Measurements from ENCODE around the gene MCM3. TPM values are rescaled to one million over a fixed set of nuclear protein-coding genes. Genes with fewer than 3 reads are reported as not detected.

MCM3 gene
- total RNA-seq, 1 donor from 2014 or later = 21.7 TPM

GRCh38 chr6:52305948-52306767 is 21.6 kb upstream of the MCM3 start:
- intact Hi-C loops (cut with DNase I) = no loop called here

GRCh38 chr6:52305411-52305810 is 20.9 kb upstream of the MCM3 start:
- intact Hi-C loops (cut with DNase I) = no loop called here
- ATAC-seq = no peak
- DNase-seq (ENCODE audit: missing footprints) = no peak

More at GRCh38 chr6:52305948-52306767, 21.6 kb upstream of the MCM3 start:
- ATAC-seq = no peak
- no peak for DNase-seq (ENCODE audit: missing footprints)

GRCh38 chr6:52304983-52305390 is 20.4 kb upstream of the MCM3 start:
- DNase-seq (ENCODE audit: missing footprints) (no peak), ATAC-seq (peak; percentile 76)
- intact Hi-C loops (cut with DNase I) = no loop called here

- DNase-seq (ENCODE audit: missing footprints) (no peak), ATAC-seq (no peak)
- intact Hi-C loops (cut with DNase I) = no loop called here
Observed at GRCh38 chr6:52303178-52303577, 18.6 kb upstream of the MCM3 start.

GRCh38 chr6:52301326-52301725 is 16.8 kb upstream of the MCM3 start:
- no peak for DNase-seq (ENCODE audit: missing footprints)
- intact Hi-C loops (cut with DNase I) = no loop called here
- no peak for ATAC-seq

- DNase-seq (ENCODE audit: missing footprints) = no peak
- intact Hi-C loops (cut with DNase I) = no loop called here
- ATAC-seq = no peak
Observed at GRCh38 chr6:52300489-52300931, 16.0 kb upstream of the MCM3 start.

- ATAC-seq (no peak), DNase-seq (ENCODE audit: missing footprints) (no peak)
- intact Hi-C loops (cut with DNase I) = no loop called here
Observed at GRCh38 chr6:52299653-52300052, 15.1 kb upstream of the MCM3 start.

GRCh38 chr6:52297433-52297832 is 12.9 kb upstream of the MCM3 start:
- intact Hi-C loops (cut with DNase I) = no loop called here
- no peak for DNase-seq (ENCODE audit: missing footprints)
- ATAC-seq = no peak

GRCh38 chr6:52293067-52293466 is 8.5 kb upstream of the MCM3 start:
- DNase-seq (ENCODE audit: missing footprints) = no peak
- intact Hi-C loops (cut with DNase I) = no loop called here

GRCh38 chr6:52288841-52289240 is 4.3 kb upstream of the MCM3 start:
- intact Hi-C loops (cut with DNase I) = loop anchor here (5.0 to 10.0 kb wide), 2 partner anchors 73 to 286 kb away; partner anchors contain the start of genes PAQR8 and TRAM2
- ATAC-seq (no peak), DNase-seq (ENCODE audit: missing footprints) (no peak)

More at GRCh38 chr6:52293067-52293466, 8.5 kb upstream of the MCM3 start:
- no peak for ATAC-seq

GRCh38 chr6:52288216-52288615 is 3.7 kb upstream of the MCM3 start:
- no peak for ATAC-seq
- DNase-seq (ENCODE audit: missing footprints) = no peak
- intact Hi-C loops (cut with DNase I) = loop anchor here (5.0 to 10.0 kb wide), 2 partner anchors 74 to 287 kb away; partner anchors contain the start of genes PAQR8 and TRAM2

GRCh38 chr6:52286798-52287432 is 2.4 kb upstream of the MCM3 start:
- intact Hi-C loops (cut with DNase I) = loop anchor here (2.0 to 10.0 kb wide), 3 partner anchors 75 to 288 kb away; partner anchors contain the start of genes PAQR8 and TRAM2
- ATAC-seq (no peak), DNase-seq (ENCODE audit: missing footprints) (peak; percentile 79)

- ATAC-seq (no peak), DNase-seq (ENCODE audit: missing footprints) (no peak)
- intact Hi-C loops (cut with DNase I) = loop anchor here (2.0 to 10.0 kb wide), 3 partner anchors 77 to 289 kb away; partner anchors contain the start of genes PAQR8 and TRAM2
Observed at GRCh38 chr6:52285177-52286068, 881 bp upstream of the MCM3 start.

- intact Hi-C loops (cut with DNase I) = loop anchor here (5.0 to 10.0 kb wide), 2 partner anchors 291 to 378 kb away; partner anchors contain the start of gene TRAM2
- no peak for ATAC-seq
- no peak for DNase-seq (ENCODE audit: missing footprints)
Observed at GRCh38 chr6:52284131-52284459, 447 bp downstream of the MCM3 start.

- ATAC-seq = no peak
- DNase-seq (ENCODE audit: missing footprints) = no peak
- intact Hi-C loops (cut with DNase I) = loop anchor here (5.0 to 10.0 kb wide), 2 partner anchors 292 to 379 kb away; partner anchors contain the start of gene TRAM2
Observed at GRCh38 chr6:52283111-52283510, 1.4 kb downstream of the MCM3 start.

- intact Hi-C loops (cut with DNase I) = no loop called here
- ATAC-seq = no peak
- no peak for DNase-seq (ENCODE audit: missing footprints)
Observed at GRCh38 chr6:52276130-52276529, 8.4 kb downstream of the MCM3 start.

GRCh38 chr6:52271852-52272460 is 12.6 kb downstream of the MCM3 start:
- intact Hi-C loops (cut with DNase I) = no loop called here
- no peak for DNase-seq (ENCODE audit: missing footprints)

More at GRCh38 chr6:52271852-52272460, 12.6 kb downstream of the MCM3 start:
- no peak for ATAC-seq

All from Right ventricle myocardium inferior (tissue), 1 donor.